GM12872 (cell line): Measurements from ENCODE around the gene IL1RL1.

Source experiments
- TF ChIP-seq, protein P1 (sequence below): IDR thresholded peaks from 3 replicates; pipeline ENCODE4 v1.5.1; 2011; ENCODE audit warnings: low read depth, mild to moderate bottlenecking, low read length, moderate library complexity; ENCODE audit not compliant: insufficient read depth

Gene IL1RL1

DNA sequence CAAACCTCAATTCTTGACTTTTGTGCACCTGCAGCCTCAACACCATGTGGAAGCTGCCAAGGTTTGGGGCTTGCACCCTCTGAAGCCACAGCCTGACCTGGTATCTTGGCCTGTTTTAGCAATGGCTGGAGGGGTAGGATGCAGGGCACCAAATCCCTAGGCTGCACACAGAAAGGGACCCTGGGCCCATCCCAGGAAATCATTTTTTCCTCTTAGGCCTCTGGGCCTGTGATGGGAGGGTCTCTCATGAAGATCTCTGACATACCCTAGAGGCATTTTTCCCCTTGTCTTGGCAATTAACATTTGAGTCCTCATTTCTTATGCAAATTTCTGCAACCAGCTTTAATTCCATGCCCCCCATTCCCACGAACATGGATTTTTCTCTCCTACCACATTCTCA is 54.4 kb downstream of the IL1RL1 start:
- TF ChIP-seq, protein P1, sequence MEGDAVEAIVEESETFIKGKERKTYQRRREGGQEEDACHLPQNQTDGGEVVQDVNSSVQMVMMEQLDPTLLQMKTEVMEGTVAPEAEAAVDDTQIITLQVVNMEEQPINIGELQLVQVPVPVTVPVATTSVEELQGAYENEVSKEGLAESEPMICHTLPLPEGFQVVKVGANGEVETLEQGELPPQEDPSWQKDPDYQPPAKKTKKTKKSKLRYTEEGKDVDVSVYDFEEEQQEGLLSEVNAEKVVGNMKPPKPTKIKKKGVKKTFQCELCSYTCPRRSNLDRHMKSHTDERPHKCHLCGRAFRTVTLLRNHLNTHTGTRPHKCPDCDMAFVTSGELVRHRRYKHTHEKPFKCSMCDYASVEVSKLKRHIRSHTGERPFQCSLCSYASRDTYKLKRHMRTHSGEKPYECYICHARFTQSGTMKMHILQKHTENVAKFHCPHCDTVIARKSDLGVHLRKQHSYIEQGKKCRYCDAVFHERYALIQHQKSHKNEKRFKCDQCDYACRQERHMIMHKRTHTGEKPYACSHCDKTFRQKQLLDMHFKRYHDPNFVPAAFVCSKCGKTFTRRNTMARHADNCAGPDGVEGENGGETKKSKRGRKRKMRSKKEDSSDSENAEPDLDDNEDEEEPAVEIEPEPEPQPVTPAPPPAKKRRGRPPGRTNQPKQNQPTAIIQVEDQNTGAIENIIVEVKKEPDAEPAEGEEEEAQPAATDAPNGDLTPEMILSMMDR: no peak

DNA sequence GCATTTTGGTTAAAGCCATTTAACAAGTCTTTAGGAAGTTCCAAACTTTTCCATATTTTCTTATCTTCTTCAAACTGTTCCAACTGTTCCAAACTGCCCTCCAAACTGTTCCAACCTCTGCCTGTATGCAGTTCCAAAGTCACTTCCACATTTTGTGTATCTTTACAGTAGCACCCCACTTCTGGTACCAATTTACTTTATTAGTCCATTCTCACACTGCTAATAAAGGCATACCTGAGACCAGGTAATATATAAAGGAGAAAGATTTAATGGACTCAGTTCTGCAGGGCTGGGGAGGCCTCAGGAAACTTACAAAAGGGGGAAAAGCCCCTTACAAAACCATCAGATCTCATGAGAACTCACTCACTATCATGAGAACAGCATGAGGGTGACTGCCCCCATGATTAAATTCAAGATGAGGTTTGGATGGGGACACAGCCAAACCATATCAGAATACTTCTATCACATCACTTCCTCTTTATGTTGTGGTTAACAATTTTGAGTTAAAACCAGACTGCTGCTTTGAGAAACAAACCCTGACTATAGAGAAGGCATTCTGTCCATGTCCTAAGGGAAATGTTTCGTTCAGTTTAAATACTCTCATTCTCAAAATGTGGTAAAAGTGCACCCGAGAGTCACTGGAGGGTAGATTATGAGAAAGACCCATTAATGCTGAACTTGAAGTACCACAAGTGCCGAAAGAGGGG is 55.2 kb downstream of the IL1RL1 start:
- TF ChIP-seq, protein P1: no peak

DNA sequence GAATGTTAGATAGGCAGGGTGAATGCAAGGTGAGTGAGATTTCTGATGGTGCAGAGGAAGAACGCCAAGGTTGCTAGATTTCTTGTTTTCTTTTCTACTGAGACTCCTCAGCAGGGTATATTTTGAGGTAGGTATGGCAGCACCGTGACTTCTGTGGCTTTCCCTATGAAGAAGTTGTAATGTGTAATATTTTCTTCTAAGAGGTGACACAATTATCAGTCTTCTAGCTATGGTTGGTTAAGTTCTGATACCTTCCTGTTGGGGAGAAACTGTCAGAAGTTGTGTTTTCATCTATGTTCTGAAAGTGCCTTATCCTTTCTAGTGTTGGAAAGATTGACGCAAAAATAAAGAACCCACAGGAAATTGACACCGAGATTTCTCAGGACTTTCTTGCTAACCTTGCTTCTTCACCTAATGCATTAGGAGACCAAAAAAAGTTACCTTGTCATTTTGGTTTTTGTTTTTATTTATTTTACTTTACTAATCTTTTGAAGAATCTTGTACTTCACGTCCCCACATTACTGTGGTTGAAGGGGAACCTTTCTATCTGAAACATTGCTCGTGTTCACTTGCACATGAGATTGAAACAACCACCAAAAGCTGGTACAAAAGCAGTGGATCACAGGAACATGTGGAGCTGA is 56.1 kb downstream of the IL1RL1 start:
- TF ChIP-seq, protein P1: no peak

DNA sequence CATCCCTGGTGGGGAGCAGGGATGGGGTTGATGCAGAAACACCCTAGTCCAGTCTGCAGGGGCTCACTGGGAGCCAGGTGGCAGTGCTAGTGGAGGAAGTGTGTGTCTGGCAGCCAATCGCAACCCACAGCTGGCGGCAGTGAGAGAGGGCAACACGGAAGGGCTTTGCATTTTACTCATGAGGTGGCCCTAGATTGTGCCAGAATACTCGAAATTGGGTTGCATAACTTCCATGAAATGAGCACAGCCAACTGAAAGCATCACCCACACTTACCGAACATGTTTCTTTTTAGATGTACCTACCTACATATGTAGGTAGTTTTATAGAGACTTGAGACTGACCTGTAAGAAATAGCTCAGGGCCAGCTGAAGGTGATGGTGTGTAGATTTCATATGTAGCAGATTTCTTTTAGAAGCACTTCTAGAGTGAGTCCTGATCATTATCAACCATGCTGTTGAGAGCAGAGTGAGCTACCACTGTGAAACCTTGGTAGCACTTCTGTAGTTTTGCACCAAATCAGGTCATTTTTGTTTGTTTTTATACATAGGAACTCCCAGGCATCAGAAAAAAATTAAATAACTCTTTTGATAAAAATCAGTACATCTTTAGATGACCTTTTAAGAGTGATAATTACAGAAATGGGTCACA is 57.2 kb downstream of the IL1RL1 start:
- TF ChIP-seq, protein P1: no peak

- TF ChIP-seq, protein P1: no peak
These were observed 58.5 kb downstream of the IL1RL1 start for GRCh38 chr2:102369866-102370265.

GRCh38 chr2:102376052-102376591 is 64.8 kb downstream of the IL1RL1 start:
- TF ChIP-seq, protein P1: no peak

GRCh38 chr2:102383722-102384121 is 72.4 kb downstream of the IL1RL1 start:
- TF ChIP-seq, protein P1: no peak
